Measurements from ENCODE around the gene GFRA4.

Gene GFRA4

GRCh38 chr20:3660262-3661059, 2.7 kb downstream of the GFRA4 start:
- no peak for DNase-seq
- Mint-ChIP-seq H3K4me1 (peaks cover 29% of the 10 kb centered on the region), H3K9me3 (no peaks in the 10 kb centered on the region), H3K27ac (no peak overlapping the region), H3K4me3 (no peak overlapping the region), H3K27me3 (ENCODE audit: low read depth, poor library complexity) (peaks cover 65% of the 10 kb centered on the region), H3K36me3 (ENCODE audit: low read depth) (no peaks in the 10 kb centered on the region)
- TF ChIP-seq CTCF (IDR thresholded peaks at IDR 0.05) = no peak

GRCh38 chr20:3659492-3660261, 3.5 kb downstream of the GFRA4 start:
- TF ChIP-seq CTCF (IDR thresholded peaks at IDR 0.05) = no peak
- Mint-ChIP-seq H3K4me3 (no peak overlapping the region), H3K9me3 (no peaks in the 10 kb centered on the region), H3K27ac (no peak overlapping the region), H3K27me3 (ENCODE audit: low read depth, poor library complexity) (peaks cover 60% of the 10 kb centered on the region), H3K36me3 (ENCODE audit: low read depth) (no peaks in the 10 kb centered on the region), H3K4me1 (peaks cover 25% of the 10 kb centered on the region)
- DNase-seq = no peak

- no peak for TF ChIP-seq CTCF (IDR thresholded peaks at IDR 0.05)
- no peak overlapping the region for H3K4me3 Mint-ChIP-seq
- no peak overlapping the region for H3K27ac Mint-ChIP-seq
- H3K27me3 Mint-ChIP-seq (ENCODE audit: low read depth, poor library complexity) = peaks cover 52% of the 10 kb centered on the region
- no peaks in the 10 kb centered on the region for H3K9me3 Mint-ChIP-seq
- no peak for DNase-seq
- no peaks in the 10 kb centered on the region for H3K36me3 Mint-ChIP-seq (ENCODE audit: low read depth)
- H3K4me1 Mint-ChIP-seq = peaks cover 30% of the 10 kb centered on the region
Observed at GRCh38 chr20:3658716-3659491, 4.3 kb downstream of the GFRA4 start.

- Mint-ChIP-seq H3K27ac (no peak overlapping the region), H3K27me3 (ENCODE audit: low read depth, poor library complexity) (peaks cover 45% of the 10 kb centered on the region), H3K4me1 (peaks cover 37% of the 10 kb centered on the region), H3K9me3 (no peaks in the 10 kb centered on the region), H3K36me3 (ENCODE audit: low read depth) (no peaks in the 10 kb centered on the region), H3K4me3 (no peak overlapping the region)
- TF ChIP-seq CTCF (IDR thresholded peaks at IDR 0.05) = no peak
- no peak for DNase-seq
Observed at GRCh38 chr20:3658019-3658715, 5.0 kb downstream of the GFRA4 start.

- H3K36me3 Mint-ChIP-seq (ENCODE audit: low read depth) = peaks cover 5% of the 10 kb centered on the region
- no peak for TF ChIP-seq CTCF (IDR thresholded peaks at IDR 0.05)
- peaks cover 64% of the 10 kb centered on the region for H3K4me1 Mint-ChIP-seq
- no peak overlapping the region for H3K4me3 Mint-ChIP-seq
- H3K9me3 Mint-ChIP-seq = no peaks in the 10 kb centered on the region
- H3K27ac Mint-ChIP-seq = no peak overlapping the region
- peaks cover 19% of the 10 kb centered on the region for H3K27me3 Mint-ChIP-seq (ENCODE audit: low read depth, poor library complexity)
- no peak for DNase-seq
Observed at GRCh38 chr20:3655131-3655405, 8.1 kb downstream of the GFRA4 start.
